Astrocyte (in vitro differentiated cells and primary cell): ENCODE measurements around the gene TIMM44.

Experiments
- EZH2 ChIP-seq: IDR thresholded peaks from 2 replicates; pipeline ENCODE4 v1.6.1; 2012; ENCODE audit warnings: mild to moderate bottlenecking, low read length, inconsistent platforms; ENCODE audit not compliant: insufficient read depth
- TF ChIP-seq, protein P1 (sequence below): IDR thresholded peaks from 2 replicates; pipeline ENCODE4 v1.5.1; 2011; ENCODE audit warnings: low read depth, mild to moderate bottlenecking, inconsistent platforms, low read length, moderate library complexity; ENCODE audit not compliant: insufficient read depth

GRCh38 chr19:7941895-7942596 is 1.4 kb downstream of the TIMM44 start:
- TF ChIP-seq, protein P1, sequence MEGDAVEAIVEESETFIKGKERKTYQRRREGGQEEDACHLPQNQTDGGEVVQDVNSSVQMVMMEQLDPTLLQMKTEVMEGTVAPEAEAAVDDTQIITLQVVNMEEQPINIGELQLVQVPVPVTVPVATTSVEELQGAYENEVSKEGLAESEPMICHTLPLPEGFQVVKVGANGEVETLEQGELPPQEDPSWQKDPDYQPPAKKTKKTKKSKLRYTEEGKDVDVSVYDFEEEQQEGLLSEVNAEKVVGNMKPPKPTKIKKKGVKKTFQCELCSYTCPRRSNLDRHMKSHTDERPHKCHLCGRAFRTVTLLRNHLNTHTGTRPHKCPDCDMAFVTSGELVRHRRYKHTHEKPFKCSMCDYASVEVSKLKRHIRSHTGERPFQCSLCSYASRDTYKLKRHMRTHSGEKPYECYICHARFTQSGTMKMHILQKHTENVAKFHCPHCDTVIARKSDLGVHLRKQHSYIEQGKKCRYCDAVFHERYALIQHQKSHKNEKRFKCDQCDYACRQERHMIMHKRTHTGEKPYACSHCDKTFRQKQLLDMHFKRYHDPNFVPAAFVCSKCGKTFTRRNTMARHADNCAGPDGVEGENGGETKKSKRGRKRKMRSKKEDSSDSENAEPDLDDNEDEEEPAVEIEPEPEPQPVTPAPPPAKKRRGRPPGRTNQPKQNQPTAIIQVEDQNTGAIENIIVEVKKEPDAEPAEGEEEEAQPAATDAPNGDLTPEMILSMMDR: no peak
- TF ChIP-seq EZH2: no peak
